ENCODE measurements around the gene CIRBP. TPM values are rescaled to one million over a fixed set of nuclear protein-coding genes. Genes with fewer than 3 reads are reported as not detected.

CIRBP gene
- total RNA-seq, 2 donors from 2014 or later: 282 to 301 TPM

DNA sequence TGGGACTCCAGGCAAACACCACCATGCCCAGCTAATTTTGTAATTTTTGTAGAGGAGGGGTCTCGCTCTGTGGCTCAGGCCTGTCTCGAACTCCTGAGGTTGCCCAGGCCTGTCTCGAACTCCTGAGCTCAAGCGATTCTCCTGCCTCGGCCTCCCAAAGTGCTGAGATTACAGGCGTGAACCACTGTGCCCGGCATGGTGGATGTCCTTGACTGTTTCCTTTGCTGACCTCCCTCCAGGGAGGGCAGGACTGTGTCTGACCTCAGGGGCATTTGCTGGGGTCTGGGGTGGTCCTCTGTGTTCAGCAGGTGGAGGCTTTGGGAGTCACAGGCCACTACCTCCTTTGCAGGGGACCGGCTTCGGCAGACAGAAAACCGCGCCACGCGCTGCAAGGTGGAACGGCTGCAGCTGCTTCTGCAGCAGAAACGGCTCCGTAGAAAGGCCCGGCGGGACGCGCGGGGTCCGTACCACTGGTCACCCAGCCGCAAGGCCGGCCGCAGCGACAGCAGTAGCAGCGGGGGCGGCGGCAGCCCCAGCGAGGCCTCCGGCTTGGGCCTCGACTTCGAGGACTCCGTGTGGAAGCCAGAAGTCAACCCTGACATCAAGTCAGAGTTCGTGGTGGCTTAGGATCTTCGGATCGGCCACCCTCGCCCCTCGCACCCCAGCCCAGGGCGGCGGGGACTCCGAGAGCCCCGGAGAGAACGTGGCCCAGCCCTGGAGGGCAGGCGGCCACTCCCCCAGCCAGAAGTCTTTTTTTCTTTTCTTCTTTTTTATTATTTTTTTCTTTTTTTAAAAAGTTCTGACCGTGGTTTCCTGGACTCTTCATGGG, 12.3 kb upstream of the CIRBP start:
- Mint-ChIP-seq H3K4me3 (no peak overlapping the region), H3K27me3 (ENCODE audit: insufficient read depth) (no peaks in the 10 kb centered on the region), H3K36me3 (ENCODE audit: low read depth) (peaks cover 44% of the 10 kb centered on the region), H3K27ac (no peak overlapping the region), H3K4me1 (peaks cover 26% of the 10 kb centered on the region), H3K9me3 (no peaks in the 10 kb centered on the region)
- Histone ChIP-seq H3K9me3 (ENCODE audit: control insufficient read depth, low read length) (no peaks in the 10 kb centered on the region), H3K9ac (ENCODE audit: extremely low read depth, low read length, poor library complexity, severe bottlenecking) (no peak overlapping the region), H3K4me1 (ENCODE audit: control insufficient read depth, insufficient read depth, low read length) (peaks cover 10% of the 10 kb centered on the region), H3K27ac (ENCODE audit: low read depth, low read length) (peak overlapping the region; percentile 0), H3K4me3 (ENCODE audit: low read length) (no peak overlapping the region), H3K36me3 (ENCODE audit: control insufficient read depth, insufficient read depth, low read length) (peaks cover 57% of the 10 kb centered on the region), H3K27me3 (ENCODE audit: control insufficient read depth, insufficient read depth, low read length, poor library complexity, severe bottlenecking) (no peaks in the 10 kb centered on the region)
- WGBS, 2 experiments (ENCODE audit: insufficient coverage in 1 of 2, insufficient read length in 1 of 2): 94 to 96% methylated on average over 42 to 46 of the region's 46 CpGs
- TF ChIP-seq, protein P1, sequence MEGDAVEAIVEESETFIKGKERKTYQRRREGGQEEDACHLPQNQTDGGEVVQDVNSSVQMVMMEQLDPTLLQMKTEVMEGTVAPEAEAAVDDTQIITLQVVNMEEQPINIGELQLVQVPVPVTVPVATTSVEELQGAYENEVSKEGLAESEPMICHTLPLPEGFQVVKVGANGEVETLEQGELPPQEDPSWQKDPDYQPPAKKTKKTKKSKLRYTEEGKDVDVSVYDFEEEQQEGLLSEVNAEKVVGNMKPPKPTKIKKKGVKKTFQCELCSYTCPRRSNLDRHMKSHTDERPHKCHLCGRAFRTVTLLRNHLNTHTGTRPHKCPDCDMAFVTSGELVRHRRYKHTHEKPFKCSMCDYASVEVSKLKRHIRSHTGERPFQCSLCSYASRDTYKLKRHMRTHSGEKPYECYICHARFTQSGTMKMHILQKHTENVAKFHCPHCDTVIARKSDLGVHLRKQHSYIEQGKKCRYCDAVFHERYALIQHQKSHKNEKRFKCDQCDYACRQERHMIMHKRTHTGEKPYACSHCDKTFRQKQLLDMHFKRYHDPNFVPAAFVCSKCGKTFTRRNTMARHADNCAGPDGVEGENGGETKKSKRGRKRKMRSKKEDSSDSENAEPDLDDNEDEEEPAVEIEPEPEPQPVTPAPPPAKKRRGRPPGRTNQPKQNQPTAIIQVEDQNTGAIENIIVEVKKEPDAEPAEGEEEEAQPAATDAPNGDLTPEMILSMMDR (conservative IDR thresholded peaks at IDR 0.05): no peak
- no peak for DNase-seq

DNA sequence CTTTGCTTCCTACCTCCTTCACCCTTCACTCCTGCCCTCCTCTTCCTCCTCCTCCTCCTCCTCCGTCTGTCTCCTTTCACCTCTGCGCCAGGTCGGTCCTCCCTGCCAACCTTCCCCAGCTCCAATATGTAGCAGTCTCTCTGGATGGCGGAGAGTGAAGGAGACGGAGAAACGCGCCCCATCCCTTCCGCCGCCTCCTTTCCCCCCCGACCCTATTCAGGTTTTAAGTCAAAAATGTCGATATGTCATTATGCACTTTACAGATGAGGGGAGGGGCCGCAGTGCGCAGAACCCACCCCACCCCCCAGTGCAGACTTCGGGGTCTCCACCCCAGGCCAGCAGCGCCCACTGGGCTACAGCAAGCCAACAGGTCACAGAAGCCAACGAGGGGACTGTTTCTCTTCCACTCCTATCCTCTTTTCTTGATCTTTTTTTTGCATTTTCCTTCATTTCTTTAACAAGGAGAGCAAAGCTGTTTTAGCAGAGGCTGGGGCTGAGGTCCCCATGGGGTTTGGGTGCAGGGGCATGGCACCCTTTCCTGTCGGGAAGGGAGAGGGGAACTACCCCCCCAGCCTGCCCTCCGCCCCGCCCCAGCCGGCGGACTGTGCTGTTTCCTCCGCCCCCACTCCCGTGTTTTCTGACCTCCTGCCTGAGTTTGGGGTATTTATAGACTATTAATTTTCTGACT, 11.5 kb upstream of the CIRBP start:
- Mint-ChIP-seq H3K4me1 (peaks cover 30% of the 10 kb centered on the region), H3K27ac (peak overlapping the region; percentile 90), H3K9me3 (no peaks in the 10 kb centered on the region), H3K27me3 (ENCODE audit: insufficient read depth) (no peaks in the 10 kb centered on the region), H3K36me3 (ENCODE audit: low read depth) (peaks cover 44% of the 10 kb centered on the region), H3K4me3 (no peak overlapping the region)
- H3K27me3 ChIP-seq (ENCODE audit: control insufficient read depth, insufficient read depth, low read length, poor library complexity, severe bottlenecking): no peaks in the 10 kb centered on the region
- H3K9me3 ChIP-seq (ENCODE audit: control insufficient read depth, low read length): no peaks in the 10 kb centered on the region
- no peak for DNase-seq
- no peak overlapping the region for H3K9ac ChIP-seq (ENCODE audit: extremely low read depth, low read length, poor library complexity, severe bottlenecking)
- 83 to 87% methylated on average over 13 to 23 of the region's 23 CpGs for WGBS, 2 experiments (ENCODE audit: insufficient coverage in 1 of 2, insufficient read length in 1 of 2)
- H3K27ac ChIP-seq (ENCODE audit: low read depth, low read length): peak overlapping the region; percentile 21
- no peak overlapping the region for H3K4me3 ChIP-seq (ENCODE audit: low read length)
- TF ChIP-seq, protein P1 (conservative IDR thresholded peaks at IDR 0.05): no peak
- peaks cover 17% of the 10 kb centered on the region for H3K4me1 ChIP-seq (ENCODE audit: control insufficient read depth, insufficient read depth, low read length)
- H3K36me3 ChIP-seq (ENCODE audit: control insufficient read depth, insufficient read depth, low read length): peaks cover 50% of the 10 kb centered on the region

- no peak overlapping the region for H3K4me3 ChIP-seq (ENCODE audit: low read length)
- TF ChIP-seq, protein P1 (conservative IDR thresholded peaks at IDR 0.05): no peak
- H3K27me3 ChIP-seq (ENCODE audit: control insufficient read depth, insufficient read depth, low read length, poor library complexity, severe bottlenecking): no peaks in the 10 kb centered on the region
- H3K9me3 ChIP-seq (ENCODE audit: control insufficient read depth, low read length): no peaks in the 10 kb centered on the region
- Mint-ChIP-seq H3K27me3 (ENCODE audit: insufficient read depth) (no peaks in the 10 kb centered on the region), H3K27ac (peak overlapping the region; percentile 90), H3K36me3 (ENCODE audit: low read depth) (peaks cover 44% of the 10 kb centered on the region), H3K4me1 (peaks cover 31% of the 10 kb centered on the region), H3K4me3 (no peak overlapping the region), H3K9me3 (no peaks in the 10 kb centered on the region)
- 87% methylated on average over 8 of the region's 8 CpGs; no CpG with 5 or more reads in 1 of the 2 experiments for WGBS, 2 experiments (ENCODE audit: insufficient coverage in 1 of 2, insufficient read length in 1 of 2)
- no peak for DNase-seq
- H3K27ac ChIP-seq (ENCODE audit: low read depth, low read length): peak overlapping the region; percentile 21
- peaks cover 20% of the 10 kb centered on the region for H3K4me1 ChIP-seq (ENCODE audit: control insufficient read depth, insufficient read depth, low read length)
- H3K36me3 ChIP-seq (ENCODE audit: control insufficient read depth, insufficient read depth, low read length): peaks cover 50% of the 10 kb centered on the region
- H3K9ac ChIP-seq (ENCODE audit: extremely low read depth, low read length, poor library complexity, severe bottlenecking): no peak overlapping the region
Measured at GRCh38 chr19:1258163-1258492, 11.0 kb upstream of the CIRBP start.

Measured in endodermal cell (in vitro differentiated cells).